Testis (tissue), 2 donors: ENCODE measurements around the gene PBX1.

ENCODE experiments used
- POLR2A ChIP-seq: fragments of 450-650 bp; IDR thresholded peaks from one replicate; pipeline ENCODE4 v1.6.1; 2017; ENCODE audit warnings: antibody characterized with exemption, mild to moderate bottlenecking, moderate library complexity
- TF ChIP-seq, protein P1 (sequence below), 3 experiments: fragments of 450-650 bp in 2 of 3; fragments of 200-600 bp in 1 of 3; sonication (generic) in 1 of 3; IDR thresholded peaks; one replicate each; pipeline ENCODE4 v1.5.1; 2016 to 2019; ENCODE audit warnings: antibody characterized with exemption in 3 of 3, mild to moderate bottlenecking in 2 of 3, moderate library complexity in 1 of 3

GRCh38 chr1:164592634-164593033 lies 33.6 kb downstream of the PBX1 start:
- no peak for TF ChIP-seq POLR2A
- TF ChIP-seq, protein P1, sequence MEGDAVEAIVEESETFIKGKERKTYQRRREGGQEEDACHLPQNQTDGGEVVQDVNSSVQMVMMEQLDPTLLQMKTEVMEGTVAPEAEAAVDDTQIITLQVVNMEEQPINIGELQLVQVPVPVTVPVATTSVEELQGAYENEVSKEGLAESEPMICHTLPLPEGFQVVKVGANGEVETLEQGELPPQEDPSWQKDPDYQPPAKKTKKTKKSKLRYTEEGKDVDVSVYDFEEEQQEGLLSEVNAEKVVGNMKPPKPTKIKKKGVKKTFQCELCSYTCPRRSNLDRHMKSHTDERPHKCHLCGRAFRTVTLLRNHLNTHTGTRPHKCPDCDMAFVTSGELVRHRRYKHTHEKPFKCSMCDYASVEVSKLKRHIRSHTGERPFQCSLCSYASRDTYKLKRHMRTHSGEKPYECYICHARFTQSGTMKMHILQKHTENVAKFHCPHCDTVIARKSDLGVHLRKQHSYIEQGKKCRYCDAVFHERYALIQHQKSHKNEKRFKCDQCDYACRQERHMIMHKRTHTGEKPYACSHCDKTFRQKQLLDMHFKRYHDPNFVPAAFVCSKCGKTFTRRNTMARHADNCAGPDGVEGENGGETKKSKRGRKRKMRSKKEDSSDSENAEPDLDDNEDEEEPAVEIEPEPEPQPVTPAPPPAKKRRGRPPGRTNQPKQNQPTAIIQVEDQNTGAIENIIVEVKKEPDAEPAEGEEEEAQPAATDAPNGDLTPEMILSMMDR (IDR thresholded peaks at IDR 0.05): no peak
